ENCODE results near the gene PARN. TPM values are rescaled to one million over a fixed set of nuclear protein-coding genes. Genes with fewer than 3 reads are reported as not detected.

The PARN gene
- total RNA-seq, 1 experiment from 2014 or later, result 56.2 TPM

DNA sequence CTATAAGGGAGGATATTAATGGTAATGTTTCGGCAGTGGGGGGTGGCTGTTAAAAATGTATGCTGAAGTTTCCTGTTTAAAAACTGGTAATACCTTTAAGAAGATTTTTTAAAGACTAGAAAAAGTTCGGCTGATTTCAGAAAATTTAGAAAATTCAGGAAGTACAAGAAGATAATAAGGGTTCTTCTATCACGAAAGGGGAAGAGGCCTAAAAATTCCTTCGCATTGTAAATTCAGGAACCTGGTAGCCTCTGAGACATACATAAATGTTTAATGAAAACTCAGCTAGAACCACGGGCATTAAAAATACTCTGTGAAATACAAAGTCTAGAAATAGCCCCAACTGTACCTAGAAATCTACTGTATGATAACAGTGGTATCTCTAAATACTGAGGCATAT lies 181.2 kb downstream of the PARN start:
- no peaks in the 10 kb centered on the region for H3K23me2 ChIP-seq (ENCODE audit: insufficient read length, low read depth, low read length, poor library complexity, severe bottlenecking)
- no peaks in the 10 kb centered on the region for H3K4me1 ChIP-seq (ENCODE audit: insufficient read depth, low read length)
- no peak overlapping the region for H3K4me2 ChIP-seq (ENCODE audit: insufficient read depth, insufficient read length, low read length)
- DNase-seq, result no peak
- H2AFZ ChIP-seq (ENCODE audit: low read length), result no peak overlapping the region
- H3K36me3 Mint-ChIP-seq (ENCODE audit: insufficient read depth in 1 of 3, low read depth in 3 of 3), result peaks cover 0 to 3% (median 0%) of the 10 kb centered on the region in 3 experiments; a peak in 1 of 7 replicates
- no peaks in the 10 kb centered on the region for H3K9me3 Mint-ChIP-seq
- H3K79me1 ChIP-seq (ENCODE audit: insufficient read depth, low read depth, low read length, poor library complexity, severe bottlenecking), result no peaks in the 10 kb centered on the region
- H3K27me3 ChIP-seq (ENCODE audit: insufficient read depth, low read length), result no peaks in the 10 kb centered on the region
- no peak overlapping the region for H2BK120ac ChIP-seq (ENCODE audit: low read depth, low read length, poor library complexity, severe bottlenecking)
- H3K27ac ChIP-seq (ENCODE audit: insufficient read length, low read depth, low read length), result no peak overlapping the region
- peak overlapping the region in 1 of 3 experiments; percentile 41; a peak in 1 of 7 replicates for H3K27ac Mint-ChIP-seq
- H2BK15ac ChIP-seq (ENCODE audit: low read depth, low read length), result no peak overlapping the region
- H3K14ac ChIP-seq (ENCODE audit: insufficient read depth, low read length), result no peak overlapping the region
- no peaks in the 10 kb centered on the region for H3K27me3 Mint-ChIP-seq (ENCODE audit: low read depth)
- H3K9me3 ChIP-seq (ENCODE audit: control insufficient read depth, low read depth, low read length), result no peaks in the 10 kb centered on the region
- peaks cover 3 to 5% of the 10 kb centered on the region in 2 experiments; a peak in 2 of 4 replicates for H3K4me1 Mint-ChIP-seq
- H3K4me3 Mint-ChIP-seq, result no peak overlapping the region
- H2AK5ac ChIP-seq (ENCODE audit: insufficient read length, low read length), result no peak overlapping the region
- H2BK12ac ChIP-seq (ENCODE audit: insufficient read length, low read depth, low read length), result no peak overlapping the region
- H4K20me1 ChIP-seq (ENCODE audit: control insufficient read depth, insufficient read depth, insufficient read length), result no peaks in the 10 kb centered on the region
- H4K8ac ChIP-seq (replicated peaks; ENCODE audit: insufficient read length, low read depth, low read length), result no peak overlapping the region
- H3K23ac ChIP-seq (ENCODE audit: insufficient read length, low read depth, low read length), result no peak overlapping the region
- H3K79me2 ChIP-seq (ENCODE audit: insufficient read depth, low read length), result no peaks in the 10 kb centered on the region
- no peak overlapping the region for H2BK5ac ChIP-seq (ENCODE audit: insufficient read length, low read length)
- H4K5ac ChIP-seq (ENCODE audit: insufficient read length, low read depth, low read length), result no peak overlapping the region
- H3K4ac ChIP-seq (ENCODE audit: low read depth, low read length), result no peak overlapping the region
- no peak overlapping the region for H3T11ph ChIP-seq (ENCODE audit: low read length)
- no peak overlapping the region for H3K56ac ChIP-seq (ENCODE audit: insufficient read length, low read depth, low read length)
- no peak overlapping the region for H3K9ac ChIP-seq (ENCODE audit: extremely low read depth, insufficient read length, low read length)
- H2BK20ac ChIP-seq (ENCODE audit: low read depth, low read length, poor library complexity, severe bottlenecking), result no peak overlapping the region
- H4K91ac ChIP-seq (ENCODE audit: insufficient read length, low read depth, low read length), result no peak overlapping the region
- no CpG with 5 or more reads among the region's 5 CpGs for WGBS (ENCODE audit: extremely low coverage, insufficient read length, low lambda C conversion rate)
- H3K18ac ChIP-seq (ENCODE audit: insufficient read length, low read depth, low read length), result no peak overlapping the region
- TF ChIP-seq, protein P1, sequence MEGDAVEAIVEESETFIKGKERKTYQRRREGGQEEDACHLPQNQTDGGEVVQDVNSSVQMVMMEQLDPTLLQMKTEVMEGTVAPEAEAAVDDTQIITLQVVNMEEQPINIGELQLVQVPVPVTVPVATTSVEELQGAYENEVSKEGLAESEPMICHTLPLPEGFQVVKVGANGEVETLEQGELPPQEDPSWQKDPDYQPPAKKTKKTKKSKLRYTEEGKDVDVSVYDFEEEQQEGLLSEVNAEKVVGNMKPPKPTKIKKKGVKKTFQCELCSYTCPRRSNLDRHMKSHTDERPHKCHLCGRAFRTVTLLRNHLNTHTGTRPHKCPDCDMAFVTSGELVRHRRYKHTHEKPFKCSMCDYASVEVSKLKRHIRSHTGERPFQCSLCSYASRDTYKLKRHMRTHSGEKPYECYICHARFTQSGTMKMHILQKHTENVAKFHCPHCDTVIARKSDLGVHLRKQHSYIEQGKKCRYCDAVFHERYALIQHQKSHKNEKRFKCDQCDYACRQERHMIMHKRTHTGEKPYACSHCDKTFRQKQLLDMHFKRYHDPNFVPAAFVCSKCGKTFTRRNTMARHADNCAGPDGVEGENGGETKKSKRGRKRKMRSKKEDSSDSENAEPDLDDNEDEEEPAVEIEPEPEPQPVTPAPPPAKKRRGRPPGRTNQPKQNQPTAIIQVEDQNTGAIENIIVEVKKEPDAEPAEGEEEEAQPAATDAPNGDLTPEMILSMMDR (conservative IDR thresholded peaks at IDR 0.05), result no peak
